Retinal pigment epithelial cell (primary cell): ENCODE results near the gene DBI.
"Not testable (repeated sequence)": the region's sequence is repeated elsewhere in the genome, so short reads cannot be mapped to it uniquely, and the experiment has no call there.

Experiments
- DNase-seq: peaks from one replicate; pipeline ENCODE4 v3.0.0-alpha.2; 2010; ENCODE audit warnings: low read depth
- H3K4me3 ChIP-seq: 2 replicates; pipeline ENCODE4 v1.5.1; 2011; ENCODE audit warnings: mild to moderate bottlenecking, low read length, control low read depth, moderate library complexity
- TF ChIP-seq, protein P1 (sequence below): conservative IDR thresholded peaks from 2 replicates; pipeline ENCODE4 v1.5.1; 2011; ENCODE audit warnings: low read depth, low read length, control low read depth, inconsistent platforms

Gene DBI

DNA sequence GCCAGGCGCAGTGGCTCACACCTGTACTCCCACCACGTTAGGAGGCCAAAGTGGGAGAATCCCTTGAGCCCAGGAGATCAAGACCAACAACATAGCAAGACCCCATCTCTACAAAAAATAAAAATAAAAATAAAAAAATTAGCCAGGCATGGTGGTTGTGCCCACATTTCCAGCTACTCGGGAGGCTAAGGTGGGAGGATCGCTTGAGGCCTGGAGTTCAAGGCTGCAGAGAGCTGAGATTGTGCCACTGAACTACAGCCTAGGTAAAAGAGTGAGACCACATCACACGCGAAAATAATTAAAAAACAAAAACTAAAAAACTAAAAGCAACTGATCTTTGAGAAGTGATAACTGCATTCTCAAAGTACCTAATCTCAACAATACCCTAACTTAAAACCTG lies 2.0 kb upstream of the DBI start:
- H3K4me3 ChIP-seq: no peak overlapping the region
- no peak for DNase-seq
- TF ChIP-seq, protein P1, sequence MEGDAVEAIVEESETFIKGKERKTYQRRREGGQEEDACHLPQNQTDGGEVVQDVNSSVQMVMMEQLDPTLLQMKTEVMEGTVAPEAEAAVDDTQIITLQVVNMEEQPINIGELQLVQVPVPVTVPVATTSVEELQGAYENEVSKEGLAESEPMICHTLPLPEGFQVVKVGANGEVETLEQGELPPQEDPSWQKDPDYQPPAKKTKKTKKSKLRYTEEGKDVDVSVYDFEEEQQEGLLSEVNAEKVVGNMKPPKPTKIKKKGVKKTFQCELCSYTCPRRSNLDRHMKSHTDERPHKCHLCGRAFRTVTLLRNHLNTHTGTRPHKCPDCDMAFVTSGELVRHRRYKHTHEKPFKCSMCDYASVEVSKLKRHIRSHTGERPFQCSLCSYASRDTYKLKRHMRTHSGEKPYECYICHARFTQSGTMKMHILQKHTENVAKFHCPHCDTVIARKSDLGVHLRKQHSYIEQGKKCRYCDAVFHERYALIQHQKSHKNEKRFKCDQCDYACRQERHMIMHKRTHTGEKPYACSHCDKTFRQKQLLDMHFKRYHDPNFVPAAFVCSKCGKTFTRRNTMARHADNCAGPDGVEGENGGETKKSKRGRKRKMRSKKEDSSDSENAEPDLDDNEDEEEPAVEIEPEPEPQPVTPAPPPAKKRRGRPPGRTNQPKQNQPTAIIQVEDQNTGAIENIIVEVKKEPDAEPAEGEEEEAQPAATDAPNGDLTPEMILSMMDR: no peak

DNA sequence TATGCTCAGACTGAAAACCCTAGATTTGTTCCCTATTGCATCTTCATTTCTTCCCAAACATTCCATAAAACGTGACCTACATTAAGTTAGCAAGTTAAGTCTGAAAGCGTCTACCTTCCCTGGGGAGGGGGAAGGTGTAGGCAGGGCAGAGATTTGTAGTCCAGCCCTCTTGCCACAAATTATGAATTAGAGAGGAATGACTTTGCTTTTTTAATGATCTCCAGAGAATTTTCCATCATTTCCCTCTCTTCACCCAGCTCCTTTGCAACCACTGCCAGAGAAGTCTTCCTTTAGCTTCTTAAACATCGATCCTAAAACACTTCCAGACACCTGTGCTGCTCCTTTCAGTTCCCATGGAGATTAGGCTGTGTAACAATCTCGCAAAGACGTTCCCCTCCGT lies 1.3 kb upstream of the DBI start:
- TF ChIP-seq, protein P1: no peak
- peak overlapping the region; percentile 93 for H3K4me3 ChIP-seq
- no peak for DNase-seq

DNA sequence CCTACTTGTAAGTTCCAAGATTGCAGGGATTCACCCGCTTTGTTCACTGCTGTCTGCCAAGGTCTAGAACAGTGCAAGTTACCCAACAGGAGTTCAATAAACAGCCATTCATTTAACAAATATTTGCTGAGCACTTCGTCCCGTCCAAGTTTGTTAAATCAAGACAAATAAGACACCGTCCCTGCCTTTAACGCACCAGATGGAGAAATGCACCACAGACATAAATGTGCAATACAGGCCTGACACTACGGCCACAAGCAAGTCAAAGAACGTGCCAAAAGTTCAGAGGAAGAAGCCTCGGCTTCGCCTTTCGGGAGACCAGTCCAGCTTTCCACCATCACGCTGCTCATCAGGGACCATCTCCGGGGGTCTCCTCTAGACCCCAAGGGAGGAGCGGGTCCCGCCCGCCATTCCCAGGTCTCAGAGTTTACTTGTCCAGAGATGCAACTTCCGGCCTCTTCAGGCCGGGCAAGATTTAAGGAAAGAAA lies 572 bp upstream of the DBI start:
- H3K4me3 ChIP-seq: peak overlapping the region; percentile 93
- no peak for DNase-seq
- TF ChIP-seq, protein P1: no peak

DNA sequence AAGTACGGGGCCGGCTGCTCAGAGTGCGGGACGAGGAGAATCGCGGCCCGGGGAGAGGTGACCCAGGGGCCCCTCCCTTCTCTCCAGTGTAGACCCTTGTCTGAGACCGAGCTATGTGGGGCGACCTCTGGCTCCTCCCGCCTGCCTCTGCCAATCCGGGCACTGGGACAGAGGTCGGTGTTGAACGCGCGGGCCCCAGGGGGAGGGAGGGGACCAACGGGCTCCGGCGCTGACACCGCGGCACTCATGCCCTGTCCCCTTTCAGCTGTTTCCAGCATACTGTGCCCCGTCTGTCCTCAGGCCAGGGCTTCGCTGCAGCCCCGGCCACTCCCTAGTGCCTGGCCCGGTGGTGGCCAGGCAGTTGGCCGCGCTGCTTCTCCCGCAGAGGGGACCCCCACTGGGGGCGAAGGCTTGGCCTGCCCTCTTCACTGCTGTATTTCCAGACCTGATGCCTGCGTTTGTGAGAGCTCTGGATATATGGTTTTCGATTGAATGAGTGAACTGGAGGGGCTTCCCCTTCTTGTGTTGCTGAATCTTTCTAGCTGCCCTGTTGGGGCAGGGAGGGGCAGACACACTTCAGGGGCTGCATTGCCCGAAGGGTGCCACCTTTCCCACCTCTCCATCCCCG lies 809 bp downstream of the DBI start:
- peak overlapping the region; percentile 93 for H3K4me3 ChIP-seq
- TF ChIP-seq, protein P1: no peak
- DNase-seq: no peak

DNA sequence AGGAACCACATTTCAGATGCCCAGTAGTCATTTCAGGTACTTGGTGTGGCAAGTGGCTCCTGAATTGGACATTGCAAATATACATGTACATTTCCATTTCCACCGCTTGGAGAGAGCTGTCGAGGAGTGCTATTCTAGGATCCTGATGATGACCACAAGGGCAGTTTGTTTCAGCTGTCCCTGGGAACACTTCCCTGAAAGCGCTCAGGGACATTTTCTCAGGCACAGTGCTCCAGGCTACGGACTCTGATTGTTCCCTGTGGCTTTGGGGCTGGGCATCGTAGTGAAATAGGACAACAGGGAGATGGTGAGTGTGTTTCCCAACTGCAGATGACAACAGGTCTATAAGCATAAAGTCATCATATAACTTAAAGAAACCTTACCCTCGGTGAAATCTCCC lies 3.1 kb downstream of the DBI start:
- TF ChIP-seq, protein P1: no peak
- H3K4me3 ChIP-seq: no peak overlapping the region
- no peak for DNase-seq

DNA sequence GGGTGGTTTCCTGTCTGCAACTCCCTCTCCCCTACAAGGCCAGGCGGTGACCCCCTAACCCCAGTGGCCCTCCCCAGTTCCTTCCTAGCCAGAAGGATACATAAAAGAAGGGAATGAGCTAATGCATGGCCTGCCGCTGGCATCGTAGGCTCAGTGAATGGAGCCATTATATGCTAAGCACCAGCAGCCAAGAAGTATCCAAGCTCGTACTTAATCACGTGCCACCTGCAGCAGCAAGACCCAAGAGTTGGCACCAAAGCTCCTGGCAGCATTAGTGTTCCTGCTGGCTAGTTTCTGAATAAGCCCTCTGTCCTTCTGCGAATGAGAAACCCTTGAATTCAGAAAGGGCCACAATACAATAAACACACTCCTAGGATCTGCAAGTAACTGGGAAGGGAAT lies 4.3 kb downstream of the DBI start:
- TF ChIP-seq, protein P1: no peak
- no peak overlapping the region for H3K4me3 ChIP-seq
- no peak for DNase-seq

DNA sequence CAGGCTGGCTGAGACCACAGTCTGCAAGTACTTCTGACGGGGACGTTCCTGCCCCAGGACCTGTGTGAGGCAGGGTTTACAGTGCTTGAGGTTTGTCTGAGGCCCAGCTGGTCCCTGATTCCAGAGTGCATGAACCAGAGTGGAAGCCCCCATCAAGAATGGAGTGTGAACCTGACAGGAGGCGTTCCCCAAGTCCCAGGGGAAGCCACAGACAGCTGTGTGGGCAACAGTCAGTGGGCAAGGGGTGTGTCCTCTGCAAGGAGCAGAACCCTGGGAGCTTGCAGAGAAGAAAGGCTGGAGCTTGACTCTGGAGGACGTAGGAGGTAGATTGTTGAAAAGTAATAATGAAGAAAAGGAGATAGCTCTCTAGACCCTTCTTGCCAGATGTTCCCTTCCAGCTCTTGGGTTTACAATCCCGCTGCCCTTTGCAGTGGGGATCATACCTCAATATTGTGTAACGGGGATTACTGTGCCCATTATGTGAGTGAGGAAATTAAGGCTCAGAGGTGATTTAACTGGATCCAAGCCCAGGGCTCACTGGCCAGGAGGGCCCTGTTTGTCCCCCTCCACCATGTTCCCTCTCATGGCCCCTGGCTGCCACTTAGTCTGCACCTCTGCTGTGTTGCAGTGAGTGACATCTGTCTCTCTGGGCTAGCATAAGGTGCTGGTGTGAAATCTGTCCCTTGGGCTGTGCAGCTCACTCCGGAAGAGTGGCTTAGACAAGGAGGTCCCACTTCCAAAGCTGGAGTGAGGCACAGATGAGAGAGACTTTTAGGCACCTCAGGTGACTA lies 6.2 kb downstream of the DBI start:
- TF ChIP-seq, protein P1: no peak
- no peak overlapping the region for H3K4me3 ChIP-seq
- no peak for DNase-seq

DNA sequence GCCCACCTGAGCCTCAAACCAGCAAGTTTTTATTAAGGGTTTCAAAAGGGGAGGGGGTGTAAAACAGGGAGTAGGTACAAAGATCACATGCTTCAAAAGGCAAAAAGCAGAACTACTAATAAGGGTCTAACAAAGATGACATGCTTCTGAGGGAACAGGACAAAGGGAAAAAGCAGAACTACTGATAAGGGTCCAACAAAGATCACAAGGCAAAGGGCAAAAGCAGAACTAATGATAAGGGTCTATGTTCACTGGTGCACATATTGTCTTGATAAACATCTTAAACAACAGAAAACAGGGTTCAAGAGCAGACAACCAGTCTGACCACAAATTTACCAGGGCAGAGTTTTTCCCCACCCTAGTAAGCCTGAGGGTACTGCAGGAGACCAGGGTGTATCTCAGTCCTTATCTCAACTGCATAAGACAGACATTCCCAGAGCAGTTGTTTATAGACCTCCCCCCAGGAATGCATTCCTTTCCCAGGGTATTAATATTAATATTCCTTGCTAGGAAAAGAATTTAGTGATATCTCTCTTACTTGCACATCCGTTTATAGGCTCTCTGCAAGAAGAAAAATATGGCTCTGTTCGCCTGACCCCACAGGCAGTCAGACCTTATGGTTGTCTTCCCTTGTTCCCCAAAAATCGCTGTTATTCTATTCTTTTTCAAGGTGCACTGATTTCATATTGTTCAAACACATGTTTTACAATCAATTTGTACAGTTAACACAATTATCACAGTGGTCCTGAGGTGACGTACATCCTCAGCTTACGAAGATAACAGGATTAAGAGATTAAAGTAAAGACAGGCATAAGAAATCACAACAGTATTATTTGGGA lies 7.3 kb downstream of the DBI start:
- not testable (repeated sequence) for H3K4me3 ChIP-seq, DNase-seq

DNA sequence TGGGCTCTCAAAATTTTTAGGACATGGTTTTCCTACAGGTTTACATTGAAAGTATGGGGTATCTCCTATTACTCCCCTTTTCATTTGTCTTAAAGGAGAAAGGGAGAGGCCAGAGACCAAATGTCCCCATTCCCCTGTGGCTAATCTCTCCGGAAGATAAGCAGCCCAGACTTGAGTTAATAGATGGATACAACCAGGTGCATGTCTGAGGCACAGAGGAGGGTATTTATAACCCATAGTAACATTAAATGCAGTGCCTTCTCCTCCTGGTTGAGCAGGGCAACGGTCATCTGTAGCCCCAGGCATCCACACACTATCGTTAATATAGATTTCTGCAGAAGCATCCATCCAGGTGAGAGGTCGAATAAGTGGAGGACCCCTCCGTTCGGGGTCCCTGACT lies 9.6 kb downstream of the DBI start:
- DNase-seq, H3K4me3 ChIP-seq: not testable (repeated sequence)
